Naive thymus-derived CD4-positive, alpha-beta T cell (primary cell): ENCODE results near the gene PRPH. TPM values are rescaled to one million over a fixed set of nuclear protein-coding genes. Genes with fewer than 3 reads are reported as not detected.
A peak's percentile ranks its signal among the peaks of the same experiment; 100 is the strongest.

ENCODE experiments used
- ATAC-seq: fragments of 150-1000 bp; cut with Tn5 transposase; 2 replicates; pipeline ENCODE4 v1.10.0; 2021; ENCODE audit warnings: mild to moderate bottlenecking, moderate library complexity
- CTCF ChIA-PET: fragments of 350-600 bp; sonication (Branson Sonifier 250); formaldehyde crosslinking; loops from one replicate; lab custom pipeline; 2021; ENCODE audit warnings: antibody characterized with exemption; lab: Charles Lee
- POLR2A ChIA-PET: fragments of 350-600 bp; sonication (Branson Sonifier 250); formaldehyde crosslinking; loops from one replicate; lab custom pipeline; 2021; ENCODE audit warnings: antibody characterized with exemption, inconsistent platforms; lab: Charles Lee
- DNase-seq, 9 donors: peaks; one replicate each; pipeline versions ENCODE4 v3.0.0 to v3.0.0-alpha.2; 2020 to 2022; ENCODE audit warnings: mixed read lengths in 1 of 9
- H3K27ac ChIP-seq: one replicate; pipeline ENCODE4 v1.7.0; 2013; ENCODE audit warnings: mild to moderate bottlenecking, low read depth, low read length, moderate library complexity
- H3K27me3 ChIP-seq, 2 donors: one replicate each; pipeline ENCODE4 v1.7.0; 2013; ENCODE audit warnings: low read length in 2 of 2, mild to moderate bottlenecking in 2 of 2, moderate library complexity in 2 of 2; ENCODE audit not compliant: control insufficient read depth in 2 of 2, insufficient read depth in 2 of 2
- H3K36me3 ChIP-seq, 3 experiments: 1 replicate in 2 of 3; 2 replicates in 1 of 3; pipeline ENCODE4 v1.7.0; 2013; ENCODE audit warnings: low read length in 3 of 3, mild to moderate bottlenecking in 3 of 3, moderate library complexity in 1 of 3; ENCODE audit not compliant: insufficient read depth in 3 of 3, control insufficient read depth in 2 of 3
- H3K4me1 ChIP-seq, 2 donors: one replicate each; pipeline ENCODE4 v1.7.0; 2013; ENCODE audit warnings: low read length in 2 of 2, mild to moderate bottlenecking in 2 of 2, moderate library complexity in 1 of 2; ENCODE audit not compliant: control insufficient read depth in 2 of 2, insufficient read depth in 2 of 2
- H3K4me3 ChIP-seq: 2 replicates; pipeline ENCODE4 v1.7.0; 2013; ENCODE audit warnings: mild to moderate bottlenecking, low read length
- H3K9me3 ChIP-seq, 3 experiments: 1 replicate in 2 of 3; 2 replicates in 1 of 3; pipeline ENCODE4 v1.7.0; 2013; ENCODE audit warnings: low read length in 3 of 3; ENCODE audit not compliant: control insufficient read depth in 2 of 3
- H3K27ac Mint-ChIP-seq, 9 donors: one replicate each; pipeline ENCODE4 v1.8.0; 2020 to 2022; ENCODE audit warnings: mixed read lengths in 9 of 9, mild to moderate bottlenecking in 8 of 9, moderate library complexity in 5 of 9, inconsistent platforms in 2 of 9
- H3K27me3 Mint-ChIP-seq, 5 donors: one replicate each; pipeline ENCODE4 v1.8.0; 2021 to 2022; ENCODE audit warnings: mixed read lengths in 5 of 5, mild to moderate bottlenecking in 1 of 5
- H3K36me3 Mint-ChIP-seq, 5 donors: one replicate each; pipeline ENCODE4 v1.8.0; 2020 to 2022; ENCODE audit warnings: mixed read lengths in 5 of 5, mild to moderate bottlenecking in 3 of 5, inconsistent platforms in 1 of 5
- H3K4me1 Mint-ChIP-seq, 7 donors: one replicate each; pipeline ENCODE4 v1.8.0; 2020 to 2022; ENCODE audit warnings: mixed read lengths in 7 of 7, mild to moderate bottlenecking in 3 of 7, inconsistent platforms in 1 of 7
- H3K4me3 Mint-ChIP-seq, 10 donors: one replicate each; pipeline ENCODE4 v1.8.0; 2020 to 2022; ENCODE audit warnings: mild to moderate bottlenecking in 10 of 10, mixed read lengths in 10 of 10, moderate library complexity in 6 of 10, inconsistent platforms in 2 of 10
- H3K9me3 Mint-ChIP-seq, 11 donors: one replicate each; pipeline ENCODE4 v1.8.0; 2020 to 2022; ENCODE audit warnings: mixed read lengths in 11 of 11, mild to moderate bottlenecking in 4 of 11, inconsistent platforms in 1 of 11, moderate library complexity in 1 of 11
- intact Hi-C, 2 donors: fragments of 100-400 bp; cut with micrococcal nuclease; formaldehyde crosslinking; loops; one replicate each; pipeline ENCODE4 v1.15.1; 2023
- polyA plus RNA-seq, 2 donors: library from polyadenylated mRNA; unstranded; fragments of 300-500 nt; fragmentation: Illumina TruSeq; gene quantifications; one replicate each; pipeline ENCODE4 v1.2.3, GENCODE V29; 2021
- total RNA-seq, 6 experiments: library from RNA in 5 of 6; stranded (reverse) in 5 of 6; gene quantifications; 1 replicate in 5 of 6; 2 replicates in 1 of 6; pipeline ENCODE4 v1.2.3 and lab custom pipeline; 2021 to 2026

PRPH gene
- total and polyA plus RNA-seq, 7 experiments from 2014 or later, result not detected

DNA sequence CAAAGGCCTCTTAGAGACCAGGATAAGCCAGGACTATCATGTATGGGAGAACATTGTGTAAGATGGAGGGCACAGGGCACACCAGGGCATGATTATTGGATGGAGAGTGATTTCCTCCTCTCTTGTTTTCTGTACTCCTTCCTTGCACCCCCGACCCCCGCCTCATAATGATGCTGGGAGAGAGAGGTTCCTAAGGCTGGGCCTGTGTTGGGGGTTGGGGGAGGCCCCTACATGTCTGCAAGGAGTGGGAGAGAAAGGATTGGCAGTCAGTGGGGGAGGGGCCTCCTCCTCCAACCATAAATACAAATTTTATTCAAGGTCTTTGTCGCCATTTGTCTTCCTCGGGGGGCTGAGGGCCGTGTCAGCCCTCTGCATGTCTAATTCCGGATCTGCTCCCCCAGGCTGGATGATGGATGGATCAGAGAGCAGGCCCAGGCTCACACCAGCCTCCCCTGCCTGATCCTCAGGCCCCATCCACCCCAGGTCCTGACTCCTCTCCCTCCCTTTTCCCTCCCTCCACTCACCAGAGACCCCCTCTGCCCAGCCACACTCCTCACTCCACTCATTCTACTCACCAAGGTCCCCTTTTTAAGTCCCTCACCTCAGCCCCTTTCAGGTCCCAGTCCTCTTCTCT is 44.0 kb downstream of the PRPH start:
- Histone ChIP-seq H3K36me3 (no peaks in the 10 kb centered on the region), H3K4me1 (peaks cover 25 to 29% of the 10 kb centered on the region in 2 donors), H3K4me3 (no peak overlapping the region), H3K27ac (no peak overlapping the region), H3K9me3 (no peaks in the 10 kb centered on the region), H3K27me3 (peaks cover 0 to 25% of the 10 kb centered on the region in 2 donors)
- no peak overlapping the region for H3K27ac Mint-ChIP-seq
- H3K36me3 Mint-ChIP-seq, result peaks cover 0 to 3% (median 0%) of the 10 kb centered on the region in 5 donors
- H3K9me3 Mint-ChIP-seq, result peaks cover 0 to 1% (median 0%) of the 10 kb centered on the region in 11 donors
- ChIA-PET POLR2A (interaction anchor here (1.3 kb wide), 1 partner anchor 15 kb away, joined by 3 read pairs; no protein-coding TSS in a partner anchor), CTCF (interaction anchor here (1.0 to 4.4 kb wide), 2 partner anchors 9 to 50 kb away, joined by 3 to 27 read pairs; no protein-coding TSS in a partner anchor)
- H3K4me1 Mint-ChIP-seq, result peaks cover 11 to 51% (median 38%) of the 10 kb centered on the region in 7 donors
- intact Hi-C loops, result loop anchor here in 1 of 2 donors (5.0 kb wide), 1 partner anchor 357 kb away; no protein-coding TSS in a partner anchor
- H3K4me3 Mint-ChIP-seq, result no peak overlapping the region
- ATAC-seq, result no peak
- peaks cover 57 to 92% (median 66%) of the 10 kb centered on the region in 5 donors for H3K27me3 Mint-ChIP-seq
- no peak for DNase-seq

DNA sequence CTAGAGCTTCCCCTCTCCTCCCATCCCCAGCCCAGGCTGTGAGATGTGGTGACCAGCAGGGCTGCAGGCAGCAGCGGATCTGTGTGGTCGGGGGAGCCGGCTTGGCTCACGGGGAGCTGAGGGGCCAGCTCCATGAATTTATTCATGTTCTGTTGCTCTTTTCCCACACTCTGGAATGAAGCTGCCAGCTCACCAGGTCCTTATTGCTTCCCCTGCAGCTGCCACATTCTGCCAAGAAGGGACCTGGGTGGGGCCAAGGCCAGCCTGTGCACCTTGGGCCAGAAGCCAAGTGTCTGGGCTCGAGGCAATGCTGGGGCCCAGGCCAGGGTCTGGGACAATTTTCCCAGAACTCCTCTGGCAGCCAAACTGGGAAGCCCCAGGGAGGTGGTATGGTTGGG is 44.5 kb downstream of the PRPH start:
- H3K9me3 ChIP-seq, result no peaks in the 10 kb centered on the region
- H3K36me3 ChIP-seq, result no peaks in the 10 kb centered on the region
- peaks cover 0 to 30% of the 10 kb centered on the region in 2 donors for H3K27me3 ChIP-seq
- no peak overlapping the region for H3K4me3 ChIP-seq
- no peak for ATAC-seq
- H3K4me1 ChIP-seq, result peaks cover 27 to 32% of the 10 kb centered on the region in 2 donors
- no peak for DNase-seq
- intact Hi-C loops, result loop anchor here in 1 of 2 donors (5.0 kb wide), 1 partner anchor 357 kb away; no protein-coding TSS in a partner anchor
- ChIA-PET CTCF (no interaction called here), POLR2A (interaction anchor here (1.3 kb wide), 1 partner anchor 15 kb away, joined by 3 read pairs; no protein-coding TSS in a partner anchor)
- H3K4me1 Mint-ChIP-seq, result peaks cover 11 to 55% (median 43%) of the 10 kb centered on the region in 7 donors
- no peak overlapping the region for H3K27ac ChIP-seq
- H3K36me3 Mint-ChIP-seq, result peaks cover 0 to 2% (median 0%) of the 10 kb centered on the region in 5 donors
- peaks cover 0 to 1% (median 0%) of the 10 kb centered on the region in 11 donors for H3K9me3 Mint-ChIP-seq
- no peak overlapping the region for H3K4me3 Mint-ChIP-seq
- no peak overlapping the region for H3K27ac Mint-ChIP-seq
- peaks cover 58 to 93% (median 67%) of the 10 kb centered on the region in 5 donors for H3K27me3 Mint-ChIP-seq

DNA sequence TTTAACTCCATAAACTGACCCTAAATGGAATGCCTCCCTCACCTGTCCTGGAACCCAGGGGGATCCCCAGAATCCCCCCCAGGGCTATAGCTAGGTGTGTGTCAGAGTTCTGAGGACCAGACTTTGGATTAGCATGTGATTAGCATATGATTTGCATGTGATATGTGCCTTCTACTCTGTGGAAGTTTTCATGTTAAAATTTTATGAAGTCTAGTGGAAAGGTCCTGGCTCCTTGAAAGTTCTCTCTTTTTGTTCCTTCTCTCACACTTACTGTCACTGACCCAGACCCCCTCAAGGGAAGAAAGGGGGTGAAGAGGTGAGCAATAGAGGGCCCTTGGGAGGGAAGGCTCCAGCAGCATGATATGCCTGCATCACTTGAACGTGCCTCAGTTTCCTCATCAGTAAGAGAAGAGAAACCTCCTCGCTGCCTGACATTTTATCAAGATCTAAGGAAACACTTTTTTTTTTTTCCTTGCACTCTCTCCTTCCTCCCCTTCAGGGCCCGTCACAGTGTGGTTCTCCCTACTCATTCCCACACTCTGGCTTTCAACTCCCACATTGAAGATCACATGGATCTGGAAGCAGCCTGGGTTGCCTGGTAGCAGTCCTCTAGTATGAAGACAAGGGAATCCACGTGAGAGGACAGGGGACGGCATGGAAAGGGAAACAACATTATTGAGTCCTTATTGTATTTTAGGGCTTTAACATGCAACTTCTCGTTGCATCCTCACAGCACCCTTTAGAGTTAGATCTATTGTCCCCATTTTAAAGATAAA is 45.3 kb downstream of the PRPH start:
- intact Hi-C loops, result no loop called here
- H3K4me3 Mint-ChIP-seq, result peak overlapping the region in 2 of 10 donors; percentile 19 to 20

DNA sequence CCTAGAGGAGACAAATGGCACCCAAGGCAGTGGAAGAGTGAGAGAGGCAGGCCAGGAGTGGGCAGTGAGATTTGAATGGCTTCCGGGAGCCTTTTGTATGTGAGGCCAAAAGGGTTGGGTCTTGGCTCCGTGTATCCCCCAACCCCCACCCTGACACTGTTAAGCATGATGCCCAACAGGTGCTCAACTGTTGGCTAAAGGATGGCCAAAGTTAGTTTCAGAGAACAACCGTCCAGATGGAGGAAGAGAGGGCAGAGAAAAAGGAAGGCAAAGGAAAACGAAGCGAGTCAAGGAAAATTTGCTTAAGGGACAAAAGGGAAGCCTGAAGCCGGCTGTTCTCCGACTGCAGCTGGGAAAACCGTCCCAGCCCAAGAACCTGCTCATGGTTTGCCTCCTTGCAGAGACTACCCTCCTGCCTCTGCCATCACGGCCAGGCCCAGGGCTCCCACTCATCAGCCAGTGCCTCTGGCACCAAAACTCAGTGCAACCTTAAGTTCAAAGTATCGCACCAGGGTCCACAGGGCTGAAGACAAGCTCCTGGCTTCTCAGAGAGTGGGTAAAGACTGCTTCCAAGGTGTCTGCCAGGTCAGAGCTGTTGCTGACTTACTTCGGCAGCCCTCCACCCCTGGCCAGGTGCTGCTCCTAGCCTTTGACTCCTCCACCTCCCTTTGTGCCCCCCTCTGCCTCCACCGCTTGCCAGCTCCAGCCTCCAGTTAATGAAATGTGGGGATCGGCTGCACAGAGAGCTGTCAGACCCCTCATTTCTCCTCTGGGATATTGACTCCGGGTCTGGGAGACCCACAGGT is 46.2 kb downstream of the PRPH start:
- peaks cover 34 to 40% of the 10 kb centered on the region in 2 donors for H3K4me1 ChIP-seq
- H3K36me3 ChIP-seq, result no peaks in the 10 kb centered on the region
- DNase-seq (no peak), ATAC-seq (no peak)
- peaks cover 0 to 1% (median 0%) of the 10 kb centered on the region in 11 donors for H3K9me3 Mint-ChIP-seq
- CTCF ChIA-PET, result interaction anchor here (0.8 to 3.6 kb wide), 5 partner anchors 8 to 171 kb away, joined by 3 to 21 read pairs (median 8); partner anchors contain the start of gene PRPH
- H3K36me3 Mint-ChIP-seq, result no peaks in the 10 kb centered on the region
- peaks cover 6 to 27% of the 10 kb centered on the region in 2 donors for H3K27me3 ChIP-seq
- POLR2A ChIA-PET, result no interaction called here
- H3K27ac Mint-ChIP-seq, result peak overlapping the region in 1 of 9 donors; percentile 25
- intact Hi-C loops, result no loop called here
- no peak overlapping the region for H3K27ac ChIP-seq
- peaks cover 11 to 56% (median 42%) of the 10 kb centered on the region in 7 donors for H3K4me1 Mint-ChIP-seq
- peaks cover 53 to 90% (median 63%) of the 10 kb centered on the region in 5 donors for H3K27me3 Mint-ChIP-seq
- H3K4me3 Mint-ChIP-seq, result peak overlapping the region in 6 of 10 donors; percentile 19 to 92 (median 62)
- H3K9me3 ChIP-seq, result no peaks in the 10 kb centered on the region
- H3K4me3 ChIP-seq, result no peak overlapping the region

More for the DNA sequence above, 45.3 kb downstream of the PRPH start:
- Mint-ChIP-seq H3K36me3 (no peaks in the 10 kb centered on the region), H3K27me3 (peaks cover 52 to 88% (median 62%) of the 10 kb centered on the region in 5 donors), H3K9me3 (peaks cover 0 to 2% (median 0%) of the 10 kb centered on the region in 11 donors), H3K4me1 (peaks cover 11 to 53% (median 40%) of the 10 kb centered on the region in 7 donors), H3K27ac (no peak overlapping the region)
- no peak for ATAC-seq
- no peaks in the 10 kb centered on the region for H3K9me3 ChIP-seq
- no peak overlapping the region for H3K4me3 ChIP-seq
- peaks cover 27 to 32% of the 10 kb centered on the region in 2 donors for H3K4me1 ChIP-seq
- POLR2A ChIA-PET, result no interaction called here
- H3K27me3 ChIP-seq, result peaks cover 0 to 28% of the 10 kb centered on the region in 2 donors
- H3K27ac ChIP-seq, result no peak overlapping the region
- CTCF ChIA-PET, result interaction anchor here (3.6 kb wide), 1 partner anchor 13 kb away, joined by 15 read pairs; no protein-coding TSS in a partner anchor
- DNase-seq, result no peak
- H3K36me3 ChIP-seq, result no peaks in the 10 kb centered on the region

DNA sequence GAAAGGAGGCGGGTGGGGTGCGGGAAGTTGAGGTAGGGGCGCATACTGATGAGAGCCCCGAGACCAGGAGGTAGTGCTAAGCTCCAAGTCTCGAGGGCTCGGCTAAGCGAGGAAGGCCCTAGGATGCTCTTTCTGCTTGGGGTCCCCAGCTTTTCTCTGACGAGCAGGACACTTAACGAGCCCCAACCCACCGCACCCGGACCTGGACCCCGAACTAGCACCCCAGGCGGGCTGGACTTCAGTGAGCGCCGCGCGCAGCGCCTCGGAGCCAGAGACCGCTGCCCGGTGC is 46.8 kb downstream of the PRPH start:
- DNase-seq, result no peak
- Histone ChIP-seq H3K36me3 (no peaks in the 10 kb centered on the region), H3K9me3 (no peaks in the 10 kb centered on the region), H3K27me3 (peaks cover 9 to 24% of the 10 kb centered on the region in 2 donors), H3K27ac (no peak overlapping the region), H3K4me1 (peaks cover 37 to 43% of the 10 kb centered on the region in 2 donors), H3K4me3 (no peak overlapping the region)
- Mint-ChIP-seq H3K4me1 (peaks cover 17 to 59% (median 46%) of the 10 kb centered on the region in 7 donors), H3K9me3 (peaks cover 0 to 1% (median 0%) of the 10 kb centered on the region in 11 donors), H3K27me3 (peaks cover 58 to 93% (median 67%) of the 10 kb centered on the region in 5 donors), H3K4me3 (peak overlapping the region in 6 of 10 donors; percentile 47 to 92 (median 72)), H3K36me3 (no peaks in the 10 kb centered on the region), H3K27ac (no peak overlapping the region)
- ChIA-PET POLR2A (interaction anchor here (0.9 kb wide), 1 partner anchor 25 kb away, joined by 4 read pairs; the partner anchor contains the start of gene SPATS2), CTCF (interaction anchor here (0.8 to 3.6 kb wide), 6 partner anchors 8 to 171 kb away, joined by 3 to 21 read pairs (median 7); partner anchors contain the start of gene PRPH)
- intact Hi-C loops, result loop anchor here (1.0 to 2.0 kb wide), 4 partner anchors 8 to 53 kb away; partner anchors contain the start of gene TROAP (in 1 of the 2)
- ATAC-seq, result no peak
